HepG2 (cell line): Measurements from ENCODE around the gene PLEKHN1. TPM values are rescaled to one million over a fixed set of nuclear protein-coding genes. Genes with fewer than 3 reads are reported as not detected.

Source experiments
- CBFB ChIP-seq: sonication (generic); formaldehyde crosslinking; IDR thresholded peaks from 2 replicates; pipeline ENCODE4 v1.4.0; 2020; ENCODE audit warnings: missing genetic modification reagents
- DR1 ChIP-seq: sonication (generic); formaldehyde crosslinking; IDR thresholded peaks from 2 replicates; pipeline ENCODE4 v1.8.0; 2021; ENCODE audit warnings: mild to moderate bottlenecking, missing genetic modification reagents, inconsistent platforms
- FOXK2 ChIP-seq: fragments of 450-650 bp; IDR thresholded peaks from 2 replicates; pipeline ENCODE4 v1.6.1; 2016
- HMG20B ChIP-seq: conservative IDR thresholded peaks from 2 replicates; pipeline ENCODE4 v1.6.1; 2016; ENCODE audit warnings: missing genetic modification reagents, missing compliant biosample characterization
- HNF4G ChIP-seq, 2 experiments: sonication (generic) in 1 of 2; formaldehyde crosslinking in 1 of 2; IDR thresholded peaks; 2 replicates each; pipeline versions ENCODE4 v1.4.0 to v1.6.1; 2011 to 2020; ENCODE audit warnings: borderline replicate concordance in 2 of 2, low read depth in 2 of 2, mild to moderate bottlenecking in 2 of 2, low read length in 1 of 2, missing genetic modification reagents in 1 of 2, moderate library complexity in 1 of 2
- JUN ChIP-seq: sonication (generic); formaldehyde crosslinking; IDR thresholded peaks from 2 replicates; pipeline ENCODE4 v1.4.0; 2020; ENCODE audit warnings: mild to moderate bottlenecking, missing genetic modification reagents
- KLF6 ChIP-seq: IDR thresholded peaks from 2 replicates; pipeline ENCODE4 v1.8.0; 2016; ENCODE audit warnings: missing biosample characterization, missing genetic modification reagents
- MBNL3 ChIP-seq: fragments of 250-450 bp; sonication (Bioruptor Pico); conservative IDR thresholded peaks from 2 replicates; pipeline ENCODE4 v1.8.0; 2022; ENCODE audit warnings: mild to moderate bottlenecking, inconsistent platforms
- MXI1 ChIP-seq: IDR thresholded peaks from 3 replicates; pipeline ENCODE4 v1.6.1; 2012; ENCODE audit warnings: low read depth, low read length, inconsistent platforms, borderline replicate concordance
- SKI ChIP-seq: fragments of 450-650 bp; IDR thresholded peaks from one replicate; pipeline ENCODE4 v1.6.1; 2018; ENCODE audit warnings: mild to moderate bottlenecking; ENCODE audit not compliant: partially characterized antibody
- SNAPC5 ChIP-seq: sonication (generic); formaldehyde crosslinking; IDR thresholded peaks from 2 replicates; pipeline ENCODE4 v1.8.1; 2023; ENCODE audit warnings: mild to moderate bottlenecking, missing genetic modification reagents, borderline replicate concordance
- ZBTB2 ChIP-seq: sonication (generic); formaldehyde crosslinking; IDR thresholded peaks from 2 replicates; pipeline ENCODE4 v1.8.0; 2022; ENCODE audit warnings: low read depth, missing genetic modification reagents
- ZNF615 ChIP-seq: sonication (generic); formaldehyde crosslinking; IDR thresholded peaks from 2 replicates; pipeline ENCODE4 v1.5.0; 2020; ENCODE audit warnings: mild to moderate bottlenecking, missing genetic modification reagents, borderline replicate concordance
- polyA plus RNA-seq, 8 experiments: library from polyadenylated mRNA; depleted of rRNA in 3 of 8; stranded (reverse) in 7 of 8; unstranded in 1 of 8; fragments of >200 nt; fragmentation: Illumina TruSeq in 4 of 8; extraction: Trizol in 4 of 8; gene quantifications; 2 replicates each; pipeline versions ENCODE4 v1.2.1 to v1.2.3, GENCODE V29; 2011 to 2016; ENCODE audit warnings: low read depth in 4 of 8, missing spikeins in 1 of 8, mixed read lengths in 1 of 8; ENCODE audit not compliant: insufficient read depth in 1 of 8
- total RNA-seq, 5 experiments: library from RNA; depleted of rRNA; stranded (reverse); fragments of >200 nt; fragmentation: Illumina TruSeq; extraction: Trizol; gene quantifications; 2 replicates each; pipeline ENCODE4 v1.2.3, GENCODE V29; 2016; ENCODE audit warnings: low read depth in 1 of 5
- TF ChIP-seq, protein P1 (sequence below): sonication (generic); formaldehyde crosslinking; IDR thresholded peaks from 2 replicates; pipeline ENCODE4 v1.4.0; 2020; ENCODE audit warnings: mild to moderate bottlenecking, missing genetic modification reagents, borderline replicate concordance
- TF ChIP-seq, protein P2 (sequence below): IDR thresholded peaks from 2 replicates; pipeline ENCODE4 v1.6.1; 2016; ENCODE audit warnings: control low read depth
- TF ChIP-seq, protein P3 (sequence below): sonication (generic); formaldehyde crosslinking; IDR thresholded peaks from 2 replicates; pipeline ENCODE4 v1.4.0; 2020; ENCODE audit warnings: missing genetic modification reagents

PLEKHN1 gene
- total and polyA plus RNA-seq, 2 of the 13 experiments (the other 11 are each of a cell fraction or from before 2014, with no cell fraction given): 0.42 to 0.58 TPM

DNA sequence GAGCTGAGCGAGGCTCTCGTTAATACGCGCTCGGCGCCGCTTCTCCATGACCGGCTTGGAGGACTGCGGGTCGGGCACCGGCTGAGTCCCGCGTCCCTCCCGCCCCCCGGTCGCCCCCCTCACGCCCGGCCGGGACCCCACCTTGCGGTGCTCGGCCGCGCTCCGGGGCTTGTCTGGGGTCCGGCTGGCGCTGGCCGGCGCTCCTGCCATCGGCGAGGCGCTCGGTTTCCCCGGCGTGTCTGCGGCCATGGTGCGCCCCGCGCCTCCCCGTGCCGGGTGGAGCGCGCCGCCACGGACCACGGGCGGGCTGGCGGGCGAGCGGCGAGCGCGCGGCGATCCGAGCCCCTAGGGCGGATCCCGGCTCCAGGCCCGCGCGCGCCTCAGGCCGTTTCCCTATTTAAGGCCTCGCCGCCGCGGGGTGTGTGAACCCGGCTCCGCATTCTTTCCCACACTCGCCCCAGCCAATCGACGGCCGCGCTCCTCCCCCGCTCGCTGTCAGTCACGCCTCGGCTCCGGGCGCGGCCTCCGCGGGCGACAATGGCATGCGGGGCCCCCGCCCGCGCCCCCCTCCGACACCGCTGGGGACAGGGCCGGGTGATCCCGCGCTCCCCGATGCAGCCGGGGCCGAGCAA lies 33.6 kb downstream of the PLEKHN1 start, which contains the start of gene HES4 (continued):
- TF ChIP-seq FOXK2 (no peak), KLF6 (CRISPR knock-in tag) (0 out of 2 replicates have a peak, but pooled peaks have one; percentile 10), MXI1 (peak; percentile 32; the same call in 1 of the 3 replicates), MBNL3 (CRISPR knock-in tag) (no peak), DR1 (CRISPR knock-in tag) (peak; percentile 82), SKI (peak; percentile 45), HMG20B (no peak), SNAPC5 (CRISPR knock-in tag) (no peak), JUN (CRISPR knock-in tag) (peak; percentile 5; the same call in 1 of the 2 replicates), CBFB (0 out of 2 replicates have a peak, but pooled peaks have one; percentile 8), HNF4G (IDR thresholded peaks at IDR 0.05; ENCODE audit: borderline replicate concordance, low read depth, low read length) (no peak), HNF4G (CRISPR knock-in tag; IDR thresholded peaks at IDR 0.05; ENCODE audit: borderline replicate concordance, low read depth) (peak; percentile 41; the same call in 1 of the 2 replicates), ZNF615 (CRISPR knock-in tag) (no peak), ZBTB2 (CRISPR knock-in tag) (peak; percentile 98)
- TF ChIP-seq, protein P1, sequence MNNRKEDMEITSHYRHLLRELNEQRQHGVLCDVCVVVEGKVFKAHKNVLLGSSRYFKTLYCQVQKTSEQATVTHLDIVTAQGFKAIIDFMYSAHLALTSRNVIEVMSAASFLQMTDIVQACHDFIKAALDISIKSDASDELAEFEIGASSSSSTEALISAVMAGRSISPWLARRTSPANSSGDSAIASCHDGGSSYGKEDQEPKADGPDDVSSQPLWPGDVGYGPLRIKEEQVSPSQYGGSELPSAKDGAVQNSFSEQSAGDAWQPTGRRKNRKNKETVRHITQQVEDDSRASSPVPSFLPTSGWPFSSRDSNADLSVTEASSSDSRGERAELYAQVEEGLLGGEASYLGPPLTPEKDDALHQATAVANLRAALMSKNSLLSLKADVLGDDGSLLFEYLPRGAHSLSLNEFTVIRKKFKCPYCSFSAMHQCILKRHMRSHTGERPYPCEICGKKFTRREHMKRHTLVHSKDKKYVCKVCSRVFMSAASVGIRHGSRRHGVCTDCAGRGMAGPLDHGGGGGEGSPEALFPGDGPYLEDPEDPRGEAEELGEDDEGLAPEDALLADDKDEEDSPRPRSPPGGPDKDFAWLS: no peak
- TF ChIP-seq, protein P2, sequence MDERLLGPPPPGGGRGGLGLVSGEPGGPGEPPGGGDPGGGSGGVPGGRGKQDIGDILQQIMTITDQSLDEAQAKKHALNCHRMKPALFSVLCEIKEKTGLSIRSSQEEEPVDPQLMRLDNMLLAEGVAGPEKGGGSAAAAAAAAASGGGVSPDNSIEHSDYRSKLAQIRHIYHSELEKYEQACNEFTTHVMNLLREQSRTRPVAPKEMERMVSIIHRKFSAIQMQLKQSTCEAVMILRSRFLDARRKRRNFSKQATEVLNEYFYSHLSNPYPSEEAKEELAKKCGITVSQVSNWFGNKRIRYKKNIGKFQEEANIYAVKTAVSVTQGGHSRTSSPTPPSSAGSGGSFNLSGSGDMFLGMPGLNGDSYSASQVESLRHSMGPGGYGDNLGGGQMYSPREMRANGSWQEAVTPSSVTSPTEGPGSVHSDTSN: peak; percentile 77
- TF ChIP-seq, protein P3, sequence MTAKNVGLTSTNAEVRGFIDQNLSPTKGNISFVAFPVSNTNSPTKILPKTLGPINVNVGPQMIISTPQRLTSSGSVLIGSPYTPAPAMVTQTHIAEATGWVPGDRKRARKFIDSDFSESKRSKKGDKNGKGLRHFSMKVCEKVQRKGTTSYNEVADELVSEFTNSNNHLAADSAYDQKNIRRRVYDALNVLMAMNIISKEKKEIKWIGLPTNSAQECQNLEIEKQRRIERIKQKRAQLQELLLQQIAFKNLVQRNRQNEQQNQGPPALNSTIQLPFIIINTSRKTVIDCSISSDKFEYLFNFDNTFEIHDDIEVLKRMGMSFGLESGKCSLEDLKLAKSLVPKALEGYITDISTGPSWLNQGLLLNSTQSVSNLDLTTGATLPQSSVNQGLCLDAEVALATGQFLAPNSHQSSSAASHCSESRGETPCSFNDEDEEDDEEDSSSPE (CRISPR knock-in tag): peak; percentile 63; the same call in 1 of the 2 replicates
